Nephron (organoid): ENCODE results near the gene OXT.
A peak's percentile ranks its signal among the peaks of the same experiment; 100 is the strongest.
"Not testable (repeated sequence)": the region's sequence is repeated elsewhere in the genome, so short reads cannot be mapped to it uniquely, and the experiment has no call there.

ENCODE experiments used
- H3K27ac Mint-ChIP-seq, 3 experiments: 2 replicates each; pipeline ENCODE4 v1.8.0; 2020; ENCODE audit warnings: mixed read lengths in 3 of 3, mild to moderate bottlenecking in 2 of 3, moderate library complexity in 1 of 3
- H3K27me3 Mint-ChIP-seq: 2 replicates; pipeline ENCODE4 v1.8.0; 2021; ENCODE audit warnings: low read depth, mild to moderate bottlenecking, moderate library complexity, mixed read lengths
- H3K36me3 Mint-ChIP-seq: 2 replicates; pipeline ENCODE4 v1.8.0; 2020; ENCODE audit warnings: low read depth, mixed read lengths
- H3K4me1 Mint-ChIP-seq: 2 replicates; pipeline ENCODE4 v1.8.0; 2020; ENCODE audit warnings: mixed read lengths
- H3K4me3 Mint-ChIP-seq, 3 experiments: 2 replicates each; pipeline ENCODE4 v1.8.0; 2020; ENCODE audit warnings: mild to moderate bottlenecking in 3 of 3, mixed read lengths in 3 of 3, moderate library complexity in 2 of 3
- H3K9me3 Mint-ChIP-seq: 2 replicates; pipeline ENCODE4 v1.8.0; 2020; ENCODE audit warnings: mixed read lengths
- TF ChIP-seq, protein P1 (sequence below), 3 experiments: fragments of 200-600 bp; sonication (generic); IDR thresholded peaks; one replicate each; pipeline ENCODE4 v1.5.0; 2021; ENCODE audit warnings: antibody characterized with exemption in 3 of 3; ENCODE audit not compliant: unreplicated experiment in 3 of 3

OXT gene

GRCh38 chr20:3068986-3069900, 2.2 kb upstream of the OXT start:
- Mint-ChIP-seq H3K9me3 (no peaks in the 10 kb centered on the region), H3K27me3 (peaks cover 47% of the 10 kb centered on the region), H3K4me3 (no peak overlapping the region), H3K36me3 (no peaks in the 10 kb centered on the region), H3K4me1 (no peaks in the 10 kb centered on the region), H3K27ac (no peak overlapping the region)
- TF ChIP-seq, protein P1, sequence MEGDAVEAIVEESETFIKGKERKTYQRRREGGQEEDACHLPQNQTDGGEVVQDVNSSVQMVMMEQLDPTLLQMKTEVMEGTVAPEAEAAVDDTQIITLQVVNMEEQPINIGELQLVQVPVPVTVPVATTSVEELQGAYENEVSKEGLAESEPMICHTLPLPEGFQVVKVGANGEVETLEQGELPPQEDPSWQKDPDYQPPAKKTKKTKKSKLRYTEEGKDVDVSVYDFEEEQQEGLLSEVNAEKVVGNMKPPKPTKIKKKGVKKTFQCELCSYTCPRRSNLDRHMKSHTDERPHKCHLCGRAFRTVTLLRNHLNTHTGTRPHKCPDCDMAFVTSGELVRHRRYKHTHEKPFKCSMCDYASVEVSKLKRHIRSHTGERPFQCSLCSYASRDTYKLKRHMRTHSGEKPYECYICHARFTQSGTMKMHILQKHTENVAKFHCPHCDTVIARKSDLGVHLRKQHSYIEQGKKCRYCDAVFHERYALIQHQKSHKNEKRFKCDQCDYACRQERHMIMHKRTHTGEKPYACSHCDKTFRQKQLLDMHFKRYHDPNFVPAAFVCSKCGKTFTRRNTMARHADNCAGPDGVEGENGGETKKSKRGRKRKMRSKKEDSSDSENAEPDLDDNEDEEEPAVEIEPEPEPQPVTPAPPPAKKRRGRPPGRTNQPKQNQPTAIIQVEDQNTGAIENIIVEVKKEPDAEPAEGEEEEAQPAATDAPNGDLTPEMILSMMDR (IDR thresholded peaks at IDR 0.05; ENCODE audit: unreplicated experiment in 3 of 3), result no peak

GRCh38 chr20:3070725-3071124, 695 bp upstream of the OXT start:
- Mint-ChIP-seq H3K27ac (no peak overlapping the region), H3K9me3 (no peaks in the 10 kb centered on the region), H3K4me3 (peak overlapping the region; percentile 68 to 74 (median 73)), H3K36me3 (no peaks in the 10 kb centered on the region), H3K4me1 (no peaks in the 10 kb centered on the region), H3K27me3 (peaks cover 54% of the 10 kb centered on the region)
- TF ChIP-seq, protein P1 (IDR thresholded peaks at IDR 0.05; ENCODE audit: unreplicated experiment in 3 of 3), result no peak

DNA sequence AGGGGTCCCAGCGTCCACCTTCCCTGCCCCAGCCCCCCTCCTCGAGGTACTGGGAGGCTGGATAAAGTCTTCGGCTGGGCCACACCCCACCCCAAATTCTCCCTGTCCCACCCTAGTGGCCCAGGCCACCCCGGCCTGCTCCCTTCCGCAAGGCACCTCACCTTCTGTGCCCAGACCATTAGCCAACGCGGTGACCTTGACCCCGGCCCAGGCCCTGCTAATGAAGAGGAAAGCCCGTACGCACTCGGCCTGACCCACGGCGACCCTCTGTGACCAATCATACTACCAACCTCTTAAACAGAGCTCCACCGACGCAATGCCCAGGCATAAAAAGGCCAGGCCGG, 182 bp upstream of the OXT start:
- H3K4me1 Mint-ChIP-seq, result no peaks in the 10 kb centered on the region
- TF ChIP-seq, protein P1 (IDR thresholded peaks at IDR 0.05; ENCODE audit: unreplicated experiment in 3 of 3), result no peak
- no peak overlapping the region for H3K4me3 Mint-ChIP-seq
- no peaks in the 10 kb centered on the region for H3K9me3 Mint-ChIP-seq
- no peak overlapping the region for H3K27ac Mint-ChIP-seq
- no peaks in the 10 kb centered on the region for H3K36me3 Mint-ChIP-seq
- peaks cover 57% of the 10 kb centered on the region for H3K27me3 Mint-ChIP-seq

- H3K36me3 Mint-ChIP-seq, result no peaks in the 10 kb centered on the region
- no peaks in the 10 kb centered on the region for H3K9me3 Mint-ChIP-seq
- no peaks in the 10 kb centered on the region for H3K4me1 Mint-ChIP-seq
- TF ChIP-seq, protein P1 (IDR thresholded peaks at IDR 0.05; ENCODE audit: unreplicated experiment in 3 of 3), result no peak
- H3K27ac Mint-ChIP-seq, result no peak overlapping the region
- H3K4me3 Mint-ChIP-seq, result peak overlapping the region; percentile 30 to 66 (median 64)
- H3K27me3 Mint-ChIP-seq, result peaks cover 63% of the 10 kb centered on the region
Measured at GRCh38 chr20:3072530-3073250, 1.3 kb downstream of the OXT start.

DNA sequence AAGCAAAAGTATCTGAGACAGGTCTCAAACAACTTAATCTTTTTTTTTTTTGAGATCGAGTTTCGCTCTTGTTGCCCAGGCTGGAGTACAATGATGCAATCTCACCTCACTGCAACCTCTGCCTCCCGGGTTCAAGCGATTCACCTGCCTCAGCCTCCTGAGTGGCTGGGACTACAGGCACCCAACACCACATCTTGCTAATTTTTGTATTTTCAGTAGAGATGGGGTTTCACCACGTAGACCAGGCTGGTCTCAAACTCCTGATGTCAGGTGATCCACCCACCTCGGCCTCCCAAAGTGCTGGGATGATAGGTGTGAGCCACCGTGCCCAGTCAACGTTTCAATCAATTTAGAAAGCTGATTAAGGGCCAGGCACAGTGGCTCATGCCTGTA, 1.8 kb downstream of the OXT start:
- H3K4me3 Mint-ChIP-seq, result peak overlapping the region in 1 of 3 experiments; percentile 14
- H3K27ac Mint-ChIP-seq, H3K36me3 Mint-ChIP-seq, H3K4me1 Mint-ChIP-seq, H3K9me3 Mint-ChIP-seq: not testable (repeated sequence)
- peaks cover 68% of the 10 kb centered on the region for H3K27me3 Mint-ChIP-seq

GRCh38 chr20:3074812-3075211, 3.4 kb downstream of the OXT start:
- TF ChIP-seq, protein P1 (IDR thresholded peaks at IDR 0.05; ENCODE audit: unreplicated experiment in 3 of 3), result no peak

GRCh38 chr20:3075315-3075714, 3.9 kb downstream of the OXT start:
- not testable (repeated sequence) for H3K4me3 Mint-ChIP-seq, H3K4me1 Mint-ChIP-seq, H3K36me3 Mint-ChIP-seq, H3K27ac Mint-ChIP-seq, H3K9me3 Mint-ChIP-seq
- peaks cover 76% of the 10 kb centered on the region for H3K27me3 Mint-ChIP-seq

More at GRCh38 chr20:3074812-3075211, 3.4 kb downstream of the OXT start:
- no peaks in the 10 kb centered on the region for H3K36me3 Mint-ChIP-seq
- no peaks in the 10 kb centered on the region for H3K4me1 Mint-ChIP-seq
- H3K9me3 Mint-ChIP-seq, result no peaks in the 10 kb centered on the region
- peaks cover 71% of the 10 kb centered on the region for H3K27me3 Mint-ChIP-seq
- no peak overlapping the region for H3K27ac Mint-ChIP-seq
- no peak overlapping the region for H3K4me3 Mint-ChIP-seq
